Measurements from ENCODE around the gene DEK.

DNA sequence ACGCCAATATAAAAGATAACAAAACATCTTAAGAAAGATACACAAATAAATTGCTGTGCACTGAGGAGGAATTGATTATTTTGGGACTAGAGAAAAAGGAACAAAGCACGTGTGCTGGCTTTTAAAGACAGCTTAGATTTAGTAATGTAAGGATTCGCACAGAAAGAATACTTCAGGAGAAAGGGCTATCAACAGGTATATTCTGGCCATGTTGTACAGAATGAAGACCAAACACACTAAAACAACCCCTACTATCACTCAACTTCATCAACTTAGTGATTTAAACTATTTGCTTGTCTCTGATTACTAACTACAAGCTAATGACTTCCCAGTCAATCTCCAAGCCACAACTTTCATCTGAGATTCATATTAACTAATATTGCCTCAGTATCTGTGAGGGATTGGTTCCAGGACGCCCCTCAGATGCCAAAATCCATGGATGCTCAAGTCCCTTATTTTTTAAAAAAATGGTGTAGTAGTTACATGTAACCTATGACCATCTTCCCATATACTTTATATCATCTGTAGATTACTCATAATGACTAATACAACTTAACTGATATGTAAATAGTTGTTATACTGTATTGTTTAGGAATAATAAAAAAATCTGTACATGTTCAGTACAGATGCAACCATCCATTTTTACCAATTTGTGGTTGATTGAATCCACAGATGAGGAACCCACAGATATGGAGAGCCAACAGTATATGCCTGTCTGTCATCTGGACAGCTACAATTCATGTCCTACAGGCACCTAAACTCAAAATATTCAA is 4.5 kb downstream of the DEK start:
- TF ChIP-seq, protein P1, sequence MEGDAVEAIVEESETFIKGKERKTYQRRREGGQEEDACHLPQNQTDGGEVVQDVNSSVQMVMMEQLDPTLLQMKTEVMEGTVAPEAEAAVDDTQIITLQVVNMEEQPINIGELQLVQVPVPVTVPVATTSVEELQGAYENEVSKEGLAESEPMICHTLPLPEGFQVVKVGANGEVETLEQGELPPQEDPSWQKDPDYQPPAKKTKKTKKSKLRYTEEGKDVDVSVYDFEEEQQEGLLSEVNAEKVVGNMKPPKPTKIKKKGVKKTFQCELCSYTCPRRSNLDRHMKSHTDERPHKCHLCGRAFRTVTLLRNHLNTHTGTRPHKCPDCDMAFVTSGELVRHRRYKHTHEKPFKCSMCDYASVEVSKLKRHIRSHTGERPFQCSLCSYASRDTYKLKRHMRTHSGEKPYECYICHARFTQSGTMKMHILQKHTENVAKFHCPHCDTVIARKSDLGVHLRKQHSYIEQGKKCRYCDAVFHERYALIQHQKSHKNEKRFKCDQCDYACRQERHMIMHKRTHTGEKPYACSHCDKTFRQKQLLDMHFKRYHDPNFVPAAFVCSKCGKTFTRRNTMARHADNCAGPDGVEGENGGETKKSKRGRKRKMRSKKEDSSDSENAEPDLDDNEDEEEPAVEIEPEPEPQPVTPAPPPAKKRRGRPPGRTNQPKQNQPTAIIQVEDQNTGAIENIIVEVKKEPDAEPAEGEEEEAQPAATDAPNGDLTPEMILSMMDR (IDR thresholded peaks at IDR 0.05) = no peak
- TF ChIP-seq POLR2AphosphoS5 (IDR thresholded peaks at IDR 0.05) = no peak
